DMS153 (cell line): ENCODE data around the gene ABCA1.
"Not testable (repeated sequence)": the region's sequence is repeated elsewhere in the genome, so short reads cannot be mapped to it uniquely, and the experiment has no call there.

Source experiments
- DNase-seq: peaks from one replicate; lab custom pipeline; 2025; lab: John Stamatoyannopoulos, UW

The ABCA1 gene, protein sequence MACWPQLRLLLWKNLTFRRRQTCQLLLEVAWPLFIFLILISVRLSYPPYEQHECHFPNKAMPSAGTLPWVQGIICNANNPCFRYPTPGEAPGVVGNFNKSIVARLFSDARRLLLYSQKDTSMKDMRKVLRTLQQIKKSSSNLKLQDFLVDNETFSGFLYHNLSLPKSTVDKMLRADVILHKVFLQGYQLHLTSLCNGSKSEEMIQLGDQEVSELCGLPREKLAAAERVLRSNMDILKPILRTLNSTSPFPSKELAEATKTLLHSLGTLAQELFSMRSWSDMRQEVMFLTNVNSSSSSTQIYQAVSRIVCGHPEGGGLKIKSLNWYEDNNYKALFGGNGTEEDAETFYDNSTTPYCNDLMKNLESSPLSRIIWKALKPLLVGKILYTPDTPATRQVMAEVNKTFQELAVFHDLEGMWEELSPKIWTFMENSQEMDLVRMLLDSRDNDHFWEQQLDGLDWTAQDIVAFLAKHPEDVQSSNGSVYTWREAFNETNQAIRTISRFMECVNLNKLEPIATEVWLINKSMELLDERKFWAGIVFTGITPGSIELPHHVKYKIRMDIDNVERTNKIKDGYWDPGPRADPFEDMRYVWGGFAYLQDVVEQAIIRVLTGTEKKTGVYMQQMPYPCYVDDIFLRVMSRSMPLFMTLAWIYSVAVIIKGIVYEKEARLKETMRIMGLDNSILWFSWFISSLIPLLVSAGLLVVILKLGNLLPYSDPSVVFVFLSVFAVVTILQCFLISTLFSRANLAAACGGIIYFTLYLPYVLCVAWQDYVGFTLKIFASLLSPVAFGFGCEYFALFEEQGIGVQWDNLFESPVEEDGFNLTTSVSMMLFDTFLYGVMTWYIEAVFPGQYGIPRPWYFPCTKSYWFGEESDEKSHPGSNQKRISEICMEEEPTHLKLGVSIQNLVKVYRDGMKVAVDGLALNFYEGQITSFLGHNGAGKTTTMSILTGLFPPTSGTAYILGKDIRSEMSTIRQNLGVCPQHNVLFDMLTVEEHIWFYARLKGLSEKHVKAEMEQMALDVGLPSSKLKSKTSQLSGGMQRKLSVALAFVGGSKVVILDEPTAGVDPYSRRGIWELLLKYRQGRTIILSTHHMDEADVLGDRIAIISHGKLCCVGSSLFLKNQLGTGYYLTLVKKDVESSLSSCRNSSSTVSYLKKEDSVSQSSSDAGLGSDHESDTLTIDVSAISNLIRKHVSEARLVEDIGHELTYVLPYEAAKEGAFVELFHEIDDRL (N-terminal part only)

DNA sequence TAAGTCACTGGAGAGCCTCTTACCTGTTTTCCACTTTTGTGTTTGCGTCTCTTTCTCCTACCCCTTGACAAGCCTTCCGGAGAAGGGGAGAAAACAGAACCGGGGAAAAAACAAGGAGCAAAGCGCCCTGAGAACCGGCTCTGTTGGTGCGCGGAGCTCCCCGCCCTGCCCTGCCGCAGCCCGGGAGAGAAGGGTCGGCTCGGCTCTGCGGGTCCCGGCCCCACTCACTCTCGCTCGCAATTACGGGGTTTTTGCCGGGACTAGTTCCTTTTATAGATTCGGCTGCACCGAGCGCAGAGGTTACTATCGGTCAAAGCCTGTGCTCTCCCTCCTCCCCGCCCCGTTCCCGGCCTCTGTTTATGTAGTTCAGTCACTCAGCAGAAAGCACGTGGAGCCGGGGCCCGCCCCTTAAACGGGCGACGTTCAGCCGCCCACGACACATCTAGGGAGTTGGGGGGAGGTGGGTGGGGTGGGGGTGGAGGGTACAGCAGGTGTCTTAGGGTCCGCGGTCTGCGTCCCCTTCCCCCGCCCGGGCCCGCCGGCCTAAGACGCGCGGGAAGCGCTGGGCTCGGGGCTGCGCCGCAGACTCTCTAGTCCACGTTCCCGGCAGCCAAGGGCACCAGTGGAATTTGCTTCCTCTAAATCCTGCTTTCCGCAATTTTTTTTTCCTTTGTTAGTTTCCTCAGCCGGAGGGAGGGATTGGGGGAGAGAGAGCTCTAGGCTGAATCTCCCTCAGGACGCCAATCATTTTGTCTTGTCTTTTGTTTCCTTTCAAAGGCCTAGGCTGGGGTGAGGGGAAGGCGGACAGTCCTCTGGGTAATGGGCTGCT lies at the start of gene ABCA1:
Gene ABCA1 (minus strand): TSS at position 244 of the 829 bp plus-strand sequence. CDS start 24,476 bp downstream, outside the sequence.
- DNase-seq = peak; percentile 47

DNA sequence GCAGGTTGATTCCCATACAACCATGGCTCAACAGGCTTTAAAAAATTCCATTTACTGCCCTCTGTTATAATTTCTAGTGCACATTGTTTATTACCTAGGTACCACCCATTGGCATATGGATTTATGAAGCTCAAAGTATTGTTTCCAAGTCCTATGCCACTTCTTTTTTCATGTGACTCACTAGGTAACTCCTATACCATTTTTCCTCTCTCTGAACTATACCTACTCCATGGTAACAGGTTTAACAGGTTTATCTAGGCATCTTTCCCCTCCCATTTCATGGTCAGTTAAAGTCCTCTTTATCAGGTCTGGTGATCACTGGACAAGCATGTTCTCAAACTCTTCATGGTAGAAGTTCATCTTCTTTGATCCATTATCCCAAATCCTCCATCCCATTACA lies 49.6 kb upstream of the ABCA1 start:
- DNase-seq = no peak

DNA sequence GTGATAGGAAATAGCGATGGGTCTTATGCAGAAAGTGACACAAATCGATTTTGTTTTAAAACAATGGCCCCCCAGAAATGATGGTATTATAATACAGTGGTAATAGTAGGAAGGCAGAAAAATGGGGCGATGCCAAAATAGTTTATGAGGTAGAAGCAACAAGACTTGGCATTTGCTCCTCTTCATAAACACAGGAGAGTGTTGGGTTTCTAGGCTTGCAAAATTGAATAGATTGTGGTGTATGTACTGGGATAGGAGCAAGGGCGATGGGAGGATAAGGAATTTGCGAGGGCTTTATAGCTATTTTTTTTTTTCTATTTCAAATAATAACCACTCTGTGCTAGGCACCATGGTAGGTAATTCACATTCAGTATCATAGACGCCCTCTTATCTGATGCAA lies 49.2 kb upstream of the ABCA1 start:
- DNase-seq = no peak

DNA sequence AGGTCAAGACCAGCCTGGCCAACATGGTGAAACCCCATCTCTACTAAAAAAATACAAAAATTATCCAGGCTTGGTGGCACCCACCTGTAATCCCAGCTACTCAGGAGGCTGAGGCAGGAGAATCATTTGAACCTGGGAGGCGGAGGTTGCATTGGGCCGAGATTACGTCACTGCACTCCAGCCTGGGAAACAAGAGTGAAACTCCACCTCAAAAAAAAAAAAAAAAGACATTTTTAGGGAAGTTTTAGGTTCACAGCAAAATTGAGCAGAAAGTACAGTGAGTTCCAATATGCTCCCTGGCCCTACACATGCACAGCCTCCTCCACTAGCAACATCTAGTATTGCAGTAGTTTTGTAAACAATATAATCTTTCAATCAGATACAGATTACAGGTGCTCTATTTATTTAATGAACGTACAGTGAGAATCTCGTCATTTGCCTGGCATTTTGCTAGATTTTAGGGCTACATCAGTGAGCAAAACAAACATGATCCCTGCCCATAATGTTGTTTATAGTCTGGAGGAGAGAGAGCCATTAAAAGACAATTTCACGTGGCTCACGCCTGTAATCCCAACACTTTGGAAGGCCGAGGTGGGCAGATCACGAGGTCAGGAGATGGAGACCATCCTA lies 48.1 kb upstream of the ABCA1 start:
- not testable (repeated sequence) for DNase-seq

DNA sequence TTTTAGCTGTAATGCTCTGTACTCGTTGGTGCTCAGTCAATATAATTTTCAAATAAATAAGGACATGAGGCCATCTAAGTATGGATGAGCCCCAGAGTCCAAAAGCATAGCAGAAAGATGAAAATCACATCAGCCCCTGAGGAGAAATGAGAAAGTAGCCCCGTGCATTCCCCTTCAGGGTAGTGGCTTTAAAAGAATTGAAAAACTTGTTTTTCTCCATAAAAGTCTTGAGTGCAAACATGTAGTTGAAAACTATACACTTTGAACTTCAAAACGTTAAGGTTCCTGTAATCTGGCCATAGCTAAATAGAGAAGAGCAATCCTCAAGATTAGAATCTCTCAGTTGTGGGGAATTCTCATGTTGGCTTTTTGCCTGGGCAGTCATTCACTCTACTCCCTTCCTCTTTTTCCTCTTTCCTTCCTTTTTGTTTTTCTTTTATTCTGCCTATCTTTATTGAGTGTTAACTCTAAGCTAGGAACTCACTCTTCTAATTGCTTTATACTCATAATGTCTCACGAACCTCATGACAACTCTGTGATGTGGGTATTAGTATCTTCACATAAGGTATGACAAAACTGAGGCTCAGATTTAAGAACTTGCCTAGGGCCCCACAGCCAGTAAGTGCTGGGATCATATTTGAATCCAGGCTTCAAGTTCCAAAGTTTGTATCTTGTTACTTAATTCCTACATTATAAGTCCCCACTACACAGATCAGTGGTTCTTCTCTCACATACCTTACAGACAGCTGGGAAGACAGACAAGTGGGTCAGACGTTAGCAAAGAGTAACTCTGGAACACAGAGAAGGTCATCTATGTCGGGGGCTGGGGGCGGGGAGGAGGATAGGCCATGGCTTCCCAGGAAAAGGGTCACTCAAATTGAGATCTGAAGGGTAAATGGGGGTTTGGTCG lies 46.4 kb upstream of the ABCA1 start:
- DNase-seq = no peak

DNA sequence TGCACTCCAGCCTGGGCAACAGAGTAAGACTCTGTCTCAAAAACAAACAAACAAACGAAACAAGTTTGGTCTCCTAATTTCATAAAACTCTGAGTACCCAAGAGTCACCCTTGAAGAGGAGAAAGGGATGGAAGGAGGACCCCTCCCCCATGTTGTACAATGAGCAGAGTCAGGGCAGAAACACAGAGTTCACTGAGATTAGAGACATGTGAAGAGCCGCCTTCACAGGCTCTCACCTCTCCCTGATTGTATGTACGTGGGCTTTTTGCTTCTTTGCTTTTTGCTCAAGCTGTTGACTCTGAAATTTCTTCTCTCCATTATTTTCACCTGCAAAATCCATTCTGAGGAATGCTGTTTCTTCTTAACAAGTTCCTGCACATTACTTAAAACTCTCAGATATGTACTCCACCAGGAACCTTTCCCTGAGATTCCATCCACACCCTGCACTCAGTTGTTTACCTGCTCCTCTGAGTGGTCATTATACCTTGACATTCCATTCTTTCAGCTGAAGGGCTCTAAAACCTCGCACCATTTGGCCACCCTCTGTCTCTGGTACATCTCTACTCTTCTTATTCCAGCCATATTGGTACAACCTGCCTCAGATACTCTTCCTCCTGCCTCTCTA lies 44.4 kb upstream of the ABCA1 start:
- no peak for DNase-seq

DNA sequence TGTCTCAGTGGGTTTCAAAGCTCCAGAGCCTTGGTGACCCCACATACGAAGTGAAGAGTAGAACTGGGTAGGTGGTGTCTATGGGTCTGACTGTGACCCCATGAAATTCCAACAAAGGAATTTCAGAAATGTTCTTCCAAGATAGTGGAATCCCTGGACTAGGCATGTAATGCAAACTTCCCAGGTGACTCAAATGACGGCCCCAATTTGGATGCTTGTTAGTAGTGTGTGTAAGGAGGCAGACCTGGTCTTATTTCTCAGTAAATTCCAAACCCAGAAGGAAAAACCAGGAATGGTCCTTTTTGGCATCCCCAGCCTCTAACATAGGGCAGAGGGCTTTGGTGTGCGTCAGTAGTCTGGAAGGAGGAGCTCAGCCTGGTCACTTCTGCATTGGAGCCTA lies 43.6 kb upstream of the ABCA1 start:
- DNase-seq = no peak

DNA sequence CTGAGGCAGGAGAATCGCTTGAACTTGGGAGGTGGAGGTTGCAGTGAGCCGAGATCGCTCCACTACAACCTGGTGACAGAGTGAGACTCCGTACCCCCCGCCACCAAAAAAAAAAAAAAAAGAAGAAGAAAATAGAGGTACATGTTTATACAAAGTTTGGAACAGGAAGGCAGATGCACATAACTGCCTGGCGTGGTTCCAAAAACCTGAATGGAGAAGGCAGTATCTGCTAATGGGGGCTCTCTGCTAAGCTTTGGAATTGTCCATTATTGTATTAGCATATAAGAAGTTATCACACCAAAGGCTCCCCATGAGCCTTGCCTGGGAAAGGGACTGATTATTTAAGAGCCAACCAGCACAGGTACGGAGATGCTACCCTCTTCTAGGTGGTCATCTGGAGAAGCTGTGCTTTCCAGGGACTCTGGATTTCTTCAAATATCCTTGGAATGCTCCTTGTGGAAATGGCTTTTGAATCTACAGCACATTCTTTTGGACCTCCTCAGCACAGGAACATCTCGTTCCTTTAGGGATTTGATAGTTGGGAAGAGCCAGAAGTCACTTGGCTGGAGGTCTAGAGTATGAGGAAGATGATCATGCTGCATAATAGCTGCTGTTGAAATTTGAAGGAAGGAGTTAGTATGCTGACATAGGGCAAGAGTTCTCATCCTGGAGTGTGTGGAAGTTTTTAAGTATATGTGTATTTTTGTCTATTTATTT lies 42.5 kb upstream of the ABCA1 start:
- DNase-seq = no peak

DNA sequence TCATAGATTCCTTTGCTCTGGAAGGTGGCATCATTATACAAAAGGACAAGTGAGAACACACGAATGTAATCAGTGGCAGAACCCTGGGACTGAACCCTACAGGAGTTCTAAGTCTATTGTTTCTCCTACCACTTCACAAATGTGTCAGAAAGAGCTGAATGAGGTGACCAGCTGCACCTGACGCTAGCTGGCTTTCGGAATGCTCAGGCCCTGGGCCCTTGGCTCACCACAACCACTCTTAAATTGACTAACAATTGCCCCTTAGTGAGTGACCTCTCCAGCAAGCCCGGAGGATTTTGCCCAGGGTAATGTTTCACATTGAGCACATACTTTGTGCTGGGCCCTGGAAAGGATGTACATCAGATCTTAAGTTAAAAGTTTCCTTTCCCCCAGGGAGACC lies 41.2 kb upstream of the ABCA1 start:
- no peak for DNase-seq

DNA sequence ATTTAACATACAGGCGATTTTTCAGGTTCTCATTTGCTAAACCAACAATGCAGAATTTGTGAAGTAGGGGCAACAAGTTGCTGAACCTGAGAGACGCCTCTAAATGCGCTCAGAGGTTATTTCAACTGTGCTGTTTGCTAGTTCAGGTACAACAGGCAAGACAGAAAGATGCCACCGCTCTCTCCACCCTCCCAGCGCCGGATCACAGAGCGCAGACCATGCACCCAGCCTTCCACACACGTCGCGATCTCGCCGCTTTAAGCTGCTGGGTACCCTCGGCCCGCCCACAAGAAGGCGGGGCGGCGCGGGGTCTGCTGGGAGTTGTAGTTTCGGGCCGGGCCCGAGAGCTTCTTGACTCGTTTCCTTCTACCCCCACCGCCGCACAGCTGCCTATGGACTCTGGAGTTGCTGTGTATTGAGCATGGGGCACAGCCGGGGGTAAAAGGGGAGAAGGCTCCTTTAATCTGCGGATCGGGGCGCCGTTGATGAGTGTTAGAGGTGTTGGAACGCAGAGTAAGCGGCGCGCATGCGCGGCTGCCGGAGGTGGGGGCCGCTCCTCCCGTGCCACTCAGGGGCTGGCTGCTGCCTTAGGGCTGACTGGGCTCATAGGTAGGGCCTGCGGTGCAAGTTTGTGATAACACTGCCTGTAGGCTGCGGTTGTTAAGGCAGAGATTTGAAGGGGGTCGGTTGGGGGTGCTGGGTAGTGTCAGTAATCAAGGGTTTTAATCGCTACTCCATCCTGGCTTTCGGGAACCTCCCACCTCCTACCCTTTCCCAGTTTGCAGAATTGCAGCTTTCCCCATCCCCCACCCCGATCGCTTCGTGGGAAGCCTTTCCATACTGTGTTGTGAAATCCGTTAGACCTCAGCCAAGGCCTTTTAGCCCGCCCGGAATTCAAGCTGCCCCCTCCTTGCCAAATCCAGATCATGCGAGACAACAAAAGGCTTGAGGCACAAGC lies 40.3 kb upstream of the ABCA1 start:
- DNase-seq = peak; percentile 80

DNA sequence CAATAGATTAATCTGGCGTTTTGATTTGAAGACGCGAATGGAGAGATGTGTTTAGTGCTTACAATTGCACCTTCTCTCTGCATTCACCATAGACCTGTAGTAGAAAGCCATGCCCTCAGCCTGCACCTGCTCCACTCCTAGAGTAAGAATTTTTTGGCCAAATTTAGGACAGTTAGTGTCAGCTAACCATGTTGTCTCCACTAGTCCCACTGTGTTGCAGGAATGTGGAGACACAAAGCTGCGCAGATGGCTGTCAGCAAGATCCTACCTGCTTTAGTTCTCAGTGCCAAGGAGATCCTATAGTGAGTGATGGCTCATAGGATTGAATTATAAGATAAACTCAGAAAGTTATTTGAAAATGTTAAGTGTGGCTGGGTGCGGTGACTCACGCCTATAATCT lies 35.1 kb upstream of the ABCA1 start:
- no peak for DNase-seq

DNA sequence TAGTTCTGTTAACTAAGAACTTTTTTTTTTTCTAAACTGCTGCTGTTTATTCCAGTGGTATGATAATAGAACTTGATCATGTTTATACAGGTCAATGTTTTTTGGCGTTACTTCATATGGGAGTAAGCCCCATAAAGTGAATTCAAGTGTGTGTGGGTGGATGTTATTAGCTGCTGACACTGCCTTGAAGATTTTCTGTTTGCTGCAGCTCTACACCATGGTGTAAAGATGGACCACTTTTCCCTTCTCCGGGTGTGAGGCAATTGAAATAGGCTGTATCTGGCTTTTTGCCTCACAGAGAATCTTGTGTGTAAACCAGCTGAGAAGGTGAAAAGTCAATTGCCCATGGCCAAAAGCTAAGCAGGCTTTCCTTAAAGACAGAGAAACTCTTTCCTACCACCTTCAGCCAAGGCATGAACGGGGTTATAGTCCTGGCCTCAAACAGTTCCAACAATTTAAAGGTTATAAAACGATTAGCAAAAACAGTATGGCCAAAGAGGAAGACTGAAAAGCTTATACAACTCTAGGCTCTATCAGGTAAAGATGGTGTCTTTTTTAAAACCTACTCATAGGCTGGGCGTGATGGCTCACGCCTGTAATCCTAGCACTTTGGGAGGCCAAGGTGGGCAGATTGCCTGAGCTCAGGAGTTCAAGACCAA lies 33.9 kb upstream of the ABCA1 start:
- DNase-seq = no peak

DNA sequence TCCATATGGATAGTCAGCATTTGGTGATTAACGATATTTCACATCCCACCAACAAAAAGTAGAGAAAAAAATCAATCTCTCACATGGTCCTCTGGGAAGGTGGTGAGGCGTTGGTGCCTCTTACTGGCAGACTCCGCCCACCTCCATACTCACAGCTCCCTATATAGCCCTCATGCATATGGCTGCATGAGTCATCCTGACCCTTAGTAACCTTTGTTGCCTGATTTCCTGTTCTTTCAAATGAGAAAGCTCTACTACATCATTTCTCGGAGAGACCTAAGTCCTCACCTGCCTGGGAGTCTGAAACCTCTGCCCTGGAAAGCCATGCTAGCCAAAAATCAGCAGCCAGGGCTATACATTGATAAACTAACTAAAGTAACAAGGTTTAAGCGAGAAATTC lies 33.3 kb upstream of the ABCA1 start:
- DNase-seq = peak; percentile 94

DNA sequence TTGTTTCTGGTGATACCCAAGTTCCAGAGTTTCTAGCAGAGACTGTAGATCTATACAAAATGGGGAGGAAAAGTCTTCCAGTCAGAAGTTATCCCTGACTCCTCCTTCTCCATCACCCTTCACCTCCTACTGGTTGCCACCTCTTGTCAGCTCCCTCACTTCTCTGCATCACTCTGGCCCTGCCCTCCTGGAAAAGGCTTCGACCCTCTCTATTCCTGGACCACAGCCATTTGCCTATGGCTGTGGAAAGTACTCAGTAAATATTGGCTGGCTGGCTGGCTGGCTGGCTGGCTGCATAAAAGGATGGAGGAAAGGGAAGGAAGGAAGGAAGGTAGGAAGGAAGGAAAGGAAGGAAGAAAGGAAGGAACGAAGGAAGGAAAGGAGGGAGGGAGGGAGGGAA lies 32.7 kb upstream of the ABCA1 start:
- peak; percentile 74 for DNase-seq

DNA sequence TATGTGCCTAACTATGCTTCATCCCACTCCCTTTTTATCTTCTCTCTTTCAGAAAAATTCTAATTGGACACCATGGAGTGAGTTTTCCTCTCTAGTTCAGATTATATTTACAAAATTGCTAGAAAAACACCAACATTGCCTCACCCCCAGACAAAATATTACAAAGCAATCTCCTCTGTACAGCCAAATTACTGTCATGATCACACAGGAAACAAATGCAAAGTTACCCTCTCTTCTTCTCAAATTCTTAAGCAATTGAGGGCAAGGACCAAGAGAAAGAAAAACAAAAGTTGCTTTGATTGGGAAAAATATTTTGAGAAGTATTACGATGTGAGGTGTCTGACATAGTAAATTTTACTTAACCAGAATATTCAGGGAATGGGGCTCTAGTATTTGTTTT lies 30.8 kb upstream of the ABCA1 start:
- no peak for DNase-seq

DNA sequence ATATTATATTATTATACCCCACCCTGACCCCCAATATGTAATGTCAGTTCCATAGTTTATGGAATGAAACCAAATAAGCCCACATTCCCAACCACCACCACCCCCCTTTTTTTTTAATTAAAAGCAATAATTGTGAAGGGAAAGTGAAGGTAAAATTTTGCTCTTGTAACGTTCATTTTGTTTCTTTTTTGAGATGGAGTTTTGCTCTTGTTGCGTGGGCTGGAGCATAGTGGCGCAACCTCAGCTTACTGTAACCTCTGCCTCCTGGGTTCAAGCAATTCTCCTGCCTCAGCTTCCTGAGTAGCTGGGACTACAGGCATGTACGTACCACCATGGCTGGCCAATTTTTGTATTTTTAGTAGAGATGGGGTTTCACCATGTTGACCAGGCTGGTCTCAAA lies 30.1 kb upstream of the ABCA1 start:
- DNase-seq = not testable (repeated sequence)

DNA sequence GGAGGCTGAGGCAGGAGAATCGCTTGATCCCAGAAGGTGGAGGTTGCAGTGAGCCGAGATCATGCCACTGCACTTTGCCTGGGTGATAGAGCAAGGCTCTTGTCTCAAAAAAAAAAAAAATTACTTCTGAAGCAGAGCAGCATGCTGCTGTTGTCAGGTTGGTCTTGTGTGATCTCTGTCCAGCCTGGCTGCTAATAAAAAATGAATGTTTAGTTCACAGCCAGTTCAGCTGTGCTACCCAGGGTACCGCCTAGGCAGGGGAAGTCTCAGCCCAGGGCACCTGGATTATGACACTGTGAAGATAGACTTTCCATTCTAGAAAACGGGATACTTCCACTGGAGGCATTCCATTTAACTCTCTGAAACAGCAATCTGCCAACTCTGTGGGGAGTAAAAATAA lies 23.5 kb upstream of the ABCA1 start:
- no peak for DNase-seq
